ENCODE results near the gene GUCY2C. TPM values are rescaled to one million over a fixed set of nuclear protein-coding genes. Genes with fewer than 3 reads are reported as not detected.

Gene GUCY2C
- total and polyA plus RNA-seq, 2 experiments from 2014 or later = not detected

DNA sequence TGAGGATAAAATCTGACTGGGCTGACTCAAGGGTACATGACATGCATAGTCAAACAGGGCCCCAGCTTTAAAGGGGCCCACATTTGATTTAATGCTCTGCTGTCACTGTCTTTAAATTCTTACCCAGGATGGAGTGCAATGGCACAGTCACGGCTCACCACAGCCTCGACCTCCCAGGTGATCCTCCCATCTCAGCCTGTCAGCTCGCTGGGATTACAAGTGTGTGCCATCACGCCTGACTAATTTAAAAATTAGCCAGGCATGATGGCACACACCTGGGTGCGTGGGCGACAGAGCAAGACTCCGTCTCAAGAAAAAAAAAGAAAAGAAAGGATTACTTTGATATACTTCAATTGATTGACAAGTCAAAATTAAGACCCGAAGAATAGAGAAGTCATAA lies 119.5 kb downstream of the GUCY2C start:
- Histone ChIP-seq H4K20me1 (ENCODE audit: insufficient read depth) (no peaks in the 10 kb centered on the region), H3K9me3 (ENCODE audit: low read depth) (no peaks in the 10 kb centered on the region), H3K36me3 (ENCODE audit: low read depth) (no peaks in the 10 kb centered on the region), H3K4me2 (ENCODE audit: unreplicated experiment) (no peak overlapping the region), H2AFZ (no peak overlapping the region), H3K27ac (no peak overlapping the region), H3K27me3 (replicated peaks; ENCODE audit: insufficient read depth) (no peaks in the 10 kb centered on the region), H3K4me3 (no peak overlapping the region), H3K9me2 (ENCODE audit: insufficient read depth) (no peaks in the 10 kb centered on the region), H3F3A (ENCODE audit: insufficient read depth) (no peaks in the 10 kb centered on the region), H3K4me1 (ENCODE audit: insufficient read depth) (no peaks in the 10 kb centered on the region), H3K79me2 (ENCODE audit: insufficient read depth) (no peaks in the 10 kb centered on the region), H3K9ac (no peak overlapping the region)
- in situ Hi-C loops (cut with MboI) = no loop called here
- 44% methylated on average over 8 of the region's 8 CpGs for WGBS, 2 experiments (ENCODE audit: low coverage in 1 of 2, low lambda C conversion rate in 2 of 2, missing lambda C conversion rate in 2 of 2)
- DNase-seq = no peak
- TF ChIP-seq EZH2 (IDR thresholded peaks at IDR 0.05; ENCODE audit: insufficient read depth, poor library complexity, severe bottlenecking) (no peak), EZH2phosphoT487 (IDR thresholded peaks at IDR 0.05; ENCODE audit: insufficient read depth, low read depth) (no peak)

DNA sequence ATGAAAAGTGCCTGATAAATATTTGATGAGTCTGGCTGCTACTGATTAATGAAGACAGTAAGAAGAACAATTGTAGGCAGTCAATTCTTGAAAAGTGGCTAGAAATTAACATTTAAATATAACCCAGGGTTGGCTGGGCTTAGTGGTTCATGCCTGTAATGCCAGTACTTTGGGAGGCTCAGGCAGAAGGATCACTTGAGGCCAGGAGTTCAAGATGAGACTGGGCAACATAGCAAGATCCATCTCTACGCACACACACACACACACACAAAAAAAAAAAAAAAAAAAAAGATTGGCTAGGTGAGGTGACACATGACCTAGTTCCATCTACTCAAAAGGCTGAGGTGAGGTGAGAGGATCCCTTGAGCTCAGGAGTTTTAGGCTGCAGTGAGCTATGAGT lies 120.8 kb downstream of the GUCY2C start:
- Histone ChIP-seq H3K4me2 (ENCODE audit: unreplicated experiment) (no peak overlapping the region), H3K27me3 (replicated peaks; ENCODE audit: insufficient read depth) (no peaks in the 10 kb centered on the region)

DNA sequence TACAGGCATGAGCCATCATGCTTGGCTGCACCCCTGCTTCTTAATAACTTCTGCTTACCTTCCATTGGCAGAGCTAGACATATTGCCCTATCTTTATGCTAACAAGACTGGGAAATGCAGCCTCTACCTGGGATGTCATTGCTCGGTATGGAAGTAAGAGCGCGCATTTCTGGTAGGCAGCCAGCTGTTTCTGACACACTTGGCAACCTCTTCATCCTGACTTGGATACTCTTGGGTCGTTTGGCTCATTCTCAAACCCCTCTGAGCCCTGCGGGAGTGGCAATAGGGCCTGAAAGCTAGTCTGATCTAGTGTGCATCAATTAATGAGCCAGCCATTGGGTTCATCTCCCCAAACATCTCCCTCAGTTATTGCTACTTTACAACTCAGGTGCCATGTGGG lies 123.3 kb downstream of the GUCY2C start:
- H3K27me3 ChIP-seq (replicated peaks; ENCODE audit: insufficient read depth) = peaks cover 7% of the 10 kb centered on the region; the same call in 1 of the 2 replicates
- no peak for DNase-seq
- H3K79me2 ChIP-seq (ENCODE audit: insufficient read depth) = no peaks in the 10 kb centered on the region
- no peak overlapping the region for H3K9ac ChIP-seq
- H3K9me2 ChIP-seq (ENCODE audit: insufficient read depth) = no peaks in the 10 kb centered on the region
- no peaks in the 10 kb centered on the region for H3K9me3 ChIP-seq (ENCODE audit: low read depth)
- no peaks in the 10 kb centered on the region for H3F3A ChIP-seq (ENCODE audit: insufficient read depth)
- H2AFZ ChIP-seq = no peak overlapping the region
- no peak overlapping the region for H3K4me2 ChIP-seq (ENCODE audit: unreplicated experiment)
- H3K27ac ChIP-seq = no peak overlapping the region
- no peaks in the 10 kb centered on the region for H3K36me3 ChIP-seq (ENCODE audit: low read depth)
- H4K20me1 ChIP-seq (ENCODE audit: insufficient read depth) = no peaks in the 10 kb centered on the region
- no peak for TF ChIP-seq EZH2 (IDR thresholded peaks at IDR 0.05; ENCODE audit: insufficient read depth, poor library complexity, severe bottlenecking)
- TF ChIP-seq EZH2phosphoT487 (IDR thresholded peaks at IDR 0.05; ENCODE audit: insufficient read depth, low read depth) = no peak
- in situ Hi-C loops (cut with MboI) = no loop called here
- no peak overlapping the region for H3K4me3 ChIP-seq
- no peaks in the 10 kb centered on the region for H3K4me1 ChIP-seq (ENCODE audit: insufficient read depth)
- 52 to 64% methylated on average over 5 of the region's 5 CpGs for WGBS, 2 experiments (ENCODE audit: low coverage in 1 of 2, low lambda C conversion rate in 2 of 2, missing lambda C conversion rate in 2 of 2)

More for the DNA sequence above, 120.8 kb downstream of the GUCY2C start:
- Histone ChIP-seq H3K9me3 (ENCODE audit: low read depth) (no peaks in the 10 kb centered on the region), H2AFZ (no peak overlapping the region), H3K79me2 (ENCODE audit: insufficient read depth) (no peaks in the 10 kb centered on the region), H3K9ac (no peak overlapping the region), H3K4me3 (no peak overlapping the region), H3K4me1 (ENCODE audit: insufficient read depth) (no peaks in the 10 kb centered on the region), H3F3A (ENCODE audit: insufficient read depth) (no peaks in the 10 kb centered on the region), H3K36me3 (ENCODE audit: low read depth) (no peaks in the 10 kb centered on the region), H3K27ac (no peak overlapping the region), H3K9me2 (ENCODE audit: insufficient read depth) (no peaks in the 10 kb centered on the region), H4K20me1 (ENCODE audit: insufficient read depth) (no peaks in the 10 kb centered on the region)
- TF ChIP-seq EZH2phosphoT487 (IDR thresholded peaks at IDR 0.05; ENCODE audit: insufficient read depth, low read depth) (no peak), EZH2 (IDR thresholded peaks at IDR 0.05; ENCODE audit: insufficient read depth, poor library complexity, severe bottlenecking) (no peak)
- DNase-seq = no peak
- WGBS, 2 experiments (ENCODE audit: low coverage in 1 of 2, low lambda C conversion rate in 2 of 2, missing lambda C conversion rate in 2 of 2) = 0 to 19% methylated on average over 1 of the region's 1 CpG
- in situ Hi-C loops (cut with MboI) = no loop called here

DNA sequence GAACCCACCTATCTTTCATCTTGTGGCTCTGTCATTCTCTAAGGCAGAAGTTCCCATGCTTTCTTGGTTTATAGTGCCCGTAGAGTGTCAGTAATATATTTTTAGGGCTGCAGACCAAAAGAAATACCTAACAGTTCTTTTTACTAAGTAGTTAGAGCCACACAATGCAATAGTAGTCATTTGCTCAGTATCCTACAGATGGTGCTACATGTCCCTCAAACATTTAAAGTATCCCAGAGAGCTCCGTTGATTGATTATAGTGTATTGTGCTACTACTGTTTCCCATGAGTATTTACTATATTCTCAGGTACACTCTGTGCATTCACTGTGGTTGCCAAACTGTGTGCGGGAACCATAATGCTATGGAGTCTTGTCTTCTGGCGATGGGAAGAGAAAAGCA lies 124.0 kb downstream of the GUCY2C start:
- no peak for DNase-seq
- Histone ChIP-seq H3K27me3 (replicated peaks; ENCODE audit: insufficient read depth) (peaks cover 7% of the 10 kb centered on the region; the same call in 1 of the 2 replicates), H3F3A (ENCODE audit: insufficient read depth) (no peaks in the 10 kb centered on the region), H3K79me2 (ENCODE audit: insufficient read depth) (no peaks in the 10 kb centered on the region), H2AFZ (no peak overlapping the region), H3K9me3 (ENCODE audit: low read depth) (no peaks in the 10 kb centered on the region), H4K20me1 (ENCODE audit: insufficient read depth) (no peaks in the 10 kb centered on the region), H3K9me2 (ENCODE audit: insufficient read depth) (no peaks in the 10 kb centered on the region), H3K36me3 (ENCODE audit: low read depth) (no peaks in the 10 kb centered on the region), H3K4me3 (no peak overlapping the region), H3K27ac (no peak overlapping the region), H3K4me2 (ENCODE audit: unreplicated experiment) (no peak overlapping the region), H3K4me1 (ENCODE audit: insufficient read depth) (no peaks in the 10 kb centered on the region), H3K9ac (no peak overlapping the region)
- in situ Hi-C loops (cut with MboI) = no loop called here
- WGBS, 2 experiments (ENCODE audit: low coverage in 1 of 2, low lambda C conversion rate in 2 of 2, missing lambda C conversion rate in 2 of 2) = 47 to 51% methylated on average over 4 of the region's 4 CpGs
- TF ChIP-seq EZH2phosphoT487 (IDR thresholded peaks at IDR 0.05; ENCODE audit: insufficient read depth, low read depth) (no peak), EZH2 (IDR thresholded peaks at IDR 0.05; ENCODE audit: insufficient read depth, poor library complexity, severe bottlenecking) (no peak)

DNA sequence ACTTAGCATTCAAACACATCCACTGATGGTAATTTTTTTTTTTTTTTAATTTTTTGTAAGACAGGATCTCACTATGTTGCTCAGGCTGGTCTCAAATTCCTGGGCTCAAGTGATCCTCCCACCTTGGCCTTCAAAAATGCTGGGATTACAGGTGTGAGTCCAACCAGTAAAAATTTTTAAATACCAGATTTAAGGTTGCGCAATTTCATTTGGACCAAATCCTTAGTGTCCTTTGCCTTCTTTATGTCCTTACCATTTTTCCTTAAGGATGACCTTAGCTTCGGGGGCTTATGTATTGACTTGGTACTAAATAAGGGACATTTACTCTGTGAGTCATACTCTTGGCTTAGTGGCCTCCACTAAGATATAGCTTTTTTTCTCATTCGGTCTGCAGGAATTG lies 124.6 kb downstream of the GUCY2C start:
- no peak overlapping the region for H3K4me3 ChIP-seq
- no peak overlapping the region for H2AFZ ChIP-seq
- H4K20me1 ChIP-seq (ENCODE audit: insufficient read depth) = no peaks in the 10 kb centered on the region
- no peak overlapping the region for H3K4me2 ChIP-seq (ENCODE audit: unreplicated experiment)
- H3K27ac ChIP-seq = no peak overlapping the region
- 79 to 80% methylated on average over 3 of the region's 3 CpGs for WGBS, 2 experiments (ENCODE audit: low coverage in 1 of 2, low lambda C conversion rate in 2 of 2, missing lambda C conversion rate in 2 of 2)
- no peaks in the 10 kb centered on the region for H3K4me1 ChIP-seq (ENCODE audit: insufficient read depth)
- DNase-seq = no peak
- no peaks in the 10 kb centered on the region for H3K36me3 ChIP-seq (ENCODE audit: low read depth)
- in situ Hi-C loops (cut with MboI) = no loop called here
- no peaks in the 10 kb centered on the region for H3F3A ChIP-seq (ENCODE audit: insufficient read depth)
- no peaks in the 10 kb centered on the region for H3K9me2 ChIP-seq (ENCODE audit: insufficient read depth)
- H3K27me3 ChIP-seq (replicated peaks; ENCODE audit: insufficient read depth) = peaks cover 10% of the 10 kb centered on the region
- no peaks in the 10 kb centered on the region for H3K79me2 ChIP-seq (ENCODE audit: insufficient read depth)
- TF ChIP-seq EZH2phosphoT487 (IDR thresholded peaks at IDR 0.05; ENCODE audit: insufficient read depth, low read depth) (no peak), EZH2 (IDR thresholded peaks at IDR 0.05; ENCODE audit: insufficient read depth, poor library complexity, severe bottlenecking) (no peak)
- no peaks in the 10 kb centered on the region for H3K9me3 ChIP-seq (ENCODE audit: low read depth)
- H3K9ac ChIP-seq = no peak overlapping the region

All from GM23248 (cell line).